Measurements from ENCODE around the gene RHOG. TPM values are rescaled to one million over a fixed set of nuclear protein-coding genes. Genes with fewer than 3 reads are reported as not detected.

The RHOG gene
- polyA plus RNA-seq, 1 donor from 2014 or later: not detected

DNA sequence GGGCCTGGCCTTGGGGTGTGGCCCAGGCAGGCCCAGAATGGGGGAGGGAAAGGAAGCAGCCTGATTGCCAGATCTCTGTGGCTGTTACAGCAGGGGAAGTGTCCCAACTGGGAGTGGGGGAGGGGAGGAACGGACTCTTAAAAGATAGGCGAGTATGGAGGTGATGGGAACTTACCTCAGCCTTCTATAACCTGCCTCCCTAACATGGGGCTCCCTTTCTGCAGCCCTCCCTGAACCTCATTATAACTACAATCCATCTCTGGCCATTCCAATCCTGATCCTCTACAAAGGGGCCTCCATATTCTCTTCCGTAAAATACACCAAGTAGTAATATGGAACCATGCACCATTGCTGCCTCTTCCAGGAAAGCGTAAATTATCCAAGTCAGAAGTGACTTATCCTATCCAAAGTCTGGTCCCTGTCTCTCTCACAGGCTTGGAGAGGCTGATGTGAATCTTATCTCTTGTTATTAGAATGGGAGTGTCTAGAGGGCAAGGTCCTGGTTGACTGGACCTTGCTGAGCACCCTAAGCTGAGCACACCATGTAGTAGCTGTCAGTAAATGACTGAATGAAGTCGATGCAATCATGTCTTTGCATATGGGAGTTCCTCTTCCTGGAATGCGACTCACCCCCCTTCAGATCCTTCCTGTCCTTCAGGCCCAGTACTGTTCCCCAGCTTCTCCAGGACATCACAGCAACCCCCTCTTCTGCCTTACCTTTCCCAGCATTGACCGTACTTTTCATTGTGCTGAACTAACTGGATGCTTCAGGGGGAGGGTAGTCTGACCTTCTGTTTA lies 5.9 kb downstream of the RHOG start:
- Histone ChIP-seq H3K4me3 (ENCODE audit: low read length) (no peak overlapping the region), H3K9ac (ENCODE audit: low read length) (no peak overlapping the region), H3K9me2 (ENCODE audit: insufficient read depth, low read length) (no peaks in the 10 kb centered on the region), H4K20me1 (ENCODE audit: insufficient read depth) (no peaks in the 10 kb centered on the region), H3K4me2 (ENCODE audit: low read length) (no peak overlapping the region), H3K27me3 (ENCODE audit: insufficient read depth, low read depth, low read length) (no peaks in the 10 kb centered on the region), H3F3A (ENCODE audit: insufficient read depth, low read length, poor library complexity, severe bottlenecking) (no peaks in the 10 kb centered on the region), H3K79me2 (replicated peaks; ENCODE audit: insufficient read depth, low read length) (no peaks in the 10 kb centered on the region), H3K36me3 (ENCODE audit: insufficient read depth, low read length) (no peaks in the 10 kb centered on the region), H2AFZ (ENCODE audit: low read depth, low read length) (no peak overlapping the region), H3K27ac (ENCODE audit: low read length) (no peak overlapping the region), H3K9me3 (ENCODE audit: low read length) (no peaks in the 10 kb centered on the region)
- TF ChIP-seq TAF1 (IDR thresholded peaks at IDR 0.05; ENCODE audit: low read depth) (no peak), RAD21 (conservative IDR thresholded peaks at IDR 0.05) (no peak), CTCF (IDR thresholded peaks at IDR 0.05; ENCODE audit: poor library complexity, severe bottlenecking) (no peak), MXI1 (conservative IDR thresholded peaks at IDR 0.05; ENCODE audit: poor library complexity, severe bottlenecking) (no peak), EZH2 (IDR thresholded peaks at IDR 0.05; ENCODE audit: borderline replicate concordance, insufficient read depth, low read length, poor library complexity, severe bottlenecking) (no peak), EP300 (conservative IDR thresholded peaks at IDR 0.05; ENCODE audit: poor library complexity, severe bottlenecking) (no peak), POLR2AphosphoS5 (IDR thresholded peaks at IDR 0.05) (no peak), SMC3 (conservative IDR thresholded peaks at IDR 0.05; ENCODE audit: poor library complexity) (no peak)
- TF ChIP-seq, protein P1, sequence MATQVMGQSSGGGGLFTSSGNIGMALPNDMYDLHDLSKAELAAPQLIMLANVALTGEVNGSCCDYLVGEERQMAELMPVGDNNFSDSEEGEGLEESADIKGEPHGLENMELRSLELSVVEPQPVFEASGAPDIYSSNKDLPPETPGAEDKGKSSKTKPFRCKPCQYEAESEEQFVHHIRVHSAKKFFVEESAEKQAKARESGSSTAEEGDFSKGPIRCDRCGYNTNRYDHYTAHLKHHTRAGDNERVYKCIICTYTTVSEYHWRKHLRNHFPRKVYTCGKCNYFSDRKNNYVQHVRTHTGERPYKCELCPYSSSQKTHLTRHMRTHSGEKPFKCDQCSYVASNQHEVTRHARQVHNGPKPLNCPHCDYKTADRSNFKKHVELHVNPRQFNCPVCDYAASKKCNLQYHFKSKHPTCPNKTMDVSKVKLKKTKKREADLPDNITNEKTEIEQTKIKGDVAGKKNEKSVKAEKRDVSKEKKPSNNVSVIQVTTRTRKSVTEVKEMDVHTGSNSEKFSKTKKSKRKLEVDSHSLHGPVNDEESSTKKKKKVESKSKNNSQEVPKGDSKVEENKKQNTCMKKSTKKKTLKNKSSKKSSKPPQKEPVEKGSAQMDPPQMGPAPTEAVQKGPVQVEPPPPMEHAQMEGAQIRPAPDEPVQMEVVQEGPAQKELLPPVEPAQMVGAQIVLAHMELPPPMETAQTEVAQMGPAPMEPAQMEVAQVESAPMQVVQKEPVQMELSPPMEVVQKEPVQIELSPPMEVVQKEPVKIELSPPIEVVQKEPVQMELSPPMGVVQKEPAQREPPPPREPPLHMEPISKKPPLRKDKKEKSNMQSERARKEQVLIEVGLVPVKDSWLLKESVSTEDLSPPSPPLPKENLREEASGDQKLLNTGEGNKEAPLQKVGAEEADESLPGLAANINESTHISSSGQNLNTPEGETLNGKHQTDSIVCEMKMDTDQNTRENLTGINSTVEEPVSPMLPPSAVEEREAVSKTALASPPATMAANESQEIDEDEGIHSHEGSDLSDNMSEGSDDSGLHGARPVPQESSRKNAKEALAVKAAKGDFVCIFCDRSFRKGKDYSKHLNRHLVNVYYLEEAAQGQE (IDR thresholded peaks at IDR 0.05; ENCODE audit: borderline replicate concordance): no peak

DNA sequence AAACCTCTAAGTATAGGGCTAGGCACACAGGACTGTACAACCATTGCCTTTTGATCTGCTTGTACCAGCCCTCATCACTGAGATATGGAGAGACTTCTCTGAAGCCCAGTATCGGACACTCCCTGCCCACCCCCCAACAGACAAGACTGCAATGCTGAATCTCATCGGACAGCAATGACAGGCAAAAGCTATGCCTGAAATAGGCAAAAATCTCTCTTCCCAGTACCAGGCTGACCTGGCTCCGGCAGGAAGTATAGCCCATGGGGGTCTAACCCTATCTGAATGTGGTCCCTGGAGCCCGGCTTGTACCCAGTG lies 6.5 kb downstream of the RHOG start:
- Histone ChIP-seq H3K79me2 (replicated peaks; ENCODE audit: insufficient read depth, low read length) (no peaks in the 10 kb centered on the region), H3K4me2 (ENCODE audit: low read length) (no peak overlapping the region), H3K27ac (ENCODE audit: low read length) (no peak overlapping the region), H3K27me3 (ENCODE audit: insufficient read depth, low read depth, low read length) (no peaks in the 10 kb centered on the region), H2AFZ (ENCODE audit: low read depth, low read length) (no peak overlapping the region), H3K9me3 (ENCODE audit: low read length) (no peaks in the 10 kb centered on the region), H3K9ac (ENCODE audit: low read length) (no peak overlapping the region), H3F3A (ENCODE audit: insufficient read depth, low read length, poor library complexity, severe bottlenecking) (no peaks in the 10 kb centered on the region), H3K9me2 (ENCODE audit: insufficient read depth, low read length) (no peaks in the 10 kb centered on the region), H3K36me3 (ENCODE audit: insufficient read depth, low read length) (no peaks in the 10 kb centered on the region), H3K4me3 (ENCODE audit: low read length) (no peak overlapping the region), H4K20me1 (ENCODE audit: insufficient read depth) (no peaks in the 10 kb centered on the region)
- TF ChIP-seq MXI1 (conservative IDR thresholded peaks at IDR 0.05; ENCODE audit: poor library complexity, severe bottlenecking): no peak
- TF ChIP-seq EP300 (conservative IDR thresholded peaks at IDR 0.05; ENCODE audit: poor library complexity, severe bottlenecking): no peak
- no peak for TF ChIP-seq CTCF (IDR thresholded peaks at IDR 0.05; ENCODE audit: poor library complexity, severe bottlenecking)
- no peak for TF ChIP-seq POLR2AphosphoS5 (IDR thresholded peaks at IDR 0.05)
- TF ChIP-seq EZH2 (IDR thresholded peaks at IDR 0.05; ENCODE audit: borderline replicate concordance, insufficient read depth, low read length, poor library complexity, severe bottlenecking): no peak
- TF ChIP-seq SMC3 (conservative IDR thresholded peaks at IDR 0.05; ENCODE audit: poor library complexity): no peak
- TF ChIP-seq TAF1 (IDR thresholded peaks at IDR 0.05; ENCODE audit: low read depth): no peak
- TF ChIP-seq, protein P1 (IDR thresholded peaks at IDR 0.05; ENCODE audit: borderline replicate concordance): no peak
- TF ChIP-seq RAD21 (conservative IDR thresholded peaks at IDR 0.05): no peak
